Vagina (tissue), 2 donors: Measurements from ENCODE around the gene VTI1A. TPM values are rescaled to one million over a fixed set of nuclear protein-coding genes. Genes with fewer than 3 reads are reported as not detected.
A peak's percentile ranks its signal among the peaks of the same experiment; 100 is the strongest.

Experiments used
- DNase-seq, 2 donors: peaks; one replicate each; pipeline ENCODE4 v3.0.0-alpha.2; 2017; ENCODE audit errors: extremely low spot score in 2 of 2
- H3K27ac ChIP-seq: fragments of 200-600 bp; sonication (generic); one replicate; pipeline ENCODE4 v1.5.1; 2019
- H3K27me3 ChIP-seq: fragments of 200-600 bp; sonication (generic); one replicate; pipeline ENCODE4 v1.5.1; 2019
- H3K36me3 ChIP-seq, 2 donors: fragments of 200-600 bp; sonication (generic); one replicate each; pipeline ENCODE4 v1.5.1; 2017 to 2019
- H3K4me1 ChIP-seq: fragments of 200-600 bp; sonication (generic); one replicate; pipeline ENCODE4 v1.5.1; 2019
- H3K4me3 ChIP-seq, 2 donors: fragments of 200-600 bp; sonication (generic); 1 replicate in 1 of 2; 2 replicates in 1 of 2; pipeline ENCODE4 v1.5.1; 2016 to 2019
- H3K9me3 ChIP-seq: fragments of 200-600 bp; sonication (generic); one replicate; pipeline ENCODE4 v1.5.1; 2019
- POLR2A ChIP-seq, 2 donors: fragments of 450-650 bp; IDR thresholded peaks; one replicate each; pipeline ENCODE4 v1.6.1; 2017; ENCODE audit warnings: antibody characterized with exemption in 2 of 2, mild to moderate bottlenecking in 2 of 2, moderate library complexity in 2 of 2
- POLR2AphosphoS5 ChIP-seq, 2 donors: sonication (generic); formaldehyde crosslinking; IDR thresholded peaks; one replicate each; pipeline ENCODE4 v1.9.0; 2017; ENCODE audit warnings: antibody characterized with exemption in 2 of 2, mild to moderate bottlenecking in 2 of 2, low read depth in 1 of 2; ENCODE audit not compliant: insufficient read depth in 1 of 2
- intact Hi-C: fragments of 100-400 bp; cut with DNase I; formaldehyde crosslinking; loops from one replicate; pipeline ENCODE4 v1.15.1; 2023
- total RNA-seq: library from RNA; depleted of rRNA; stranded (reverse); fragments of >200 nt; gene quantifications from one replicate; pipeline ENCODE4 v1.2.3, GENCODE V29; 2016
- TF ChIP-seq, protein P1 (sequence below), 3 experiments: fragments of 450-650 bp in 2 of 3; fragments of 200-600 bp in 1 of 3; sonication (generic) in 1 of 3; IDR thresholded peaks; one replicate each; pipeline ENCODE4 v1.5.1; 2017 to 2019; ENCODE audit warnings: antibody characterized with exemption in 3 of 3, mild to moderate bottlenecking in 2 of 3, moderate library complexity in 2 of 3

VTI1A gene
- total RNA-seq, 1 donor from 2014 or later, result 49.1 TPM

DNA sequence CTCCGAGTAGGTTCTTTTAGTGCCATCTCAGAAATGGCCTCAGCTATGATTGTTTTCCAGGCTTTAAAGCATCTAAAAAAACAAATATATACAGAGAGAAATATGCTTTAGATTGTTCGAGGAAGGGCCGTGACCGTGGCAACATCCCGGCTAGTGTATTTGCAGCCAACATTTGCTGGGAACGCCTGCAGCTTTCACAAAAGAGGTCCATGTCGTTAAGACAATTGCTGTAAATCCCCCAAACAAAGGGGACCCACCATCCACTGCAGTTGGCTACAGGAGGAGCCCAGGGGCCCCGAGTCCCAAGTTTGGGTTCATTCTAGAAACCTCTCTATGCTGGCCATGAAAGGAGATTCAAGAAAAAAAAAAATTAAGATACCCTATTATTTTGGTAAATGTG, 350.2 kb downstream of the VTI1A start:
- H3K4me1 ChIP-seq, result peaks cover 20% of the 10 kb centered on the region
- no peaks in the 10 kb centered on the region for H3K36me3 ChIP-seq
- TF ChIP-seq POLR2AphosphoS5 (IDR thresholded peaks at IDR 0.05; ENCODE audit: insufficient read depth in 1 of 2, low read depth in 1 of 2) (no peak), POLR2A (IDR thresholded peaks at IDR 0.05) (no peak)
- TF ChIP-seq, protein P1, sequence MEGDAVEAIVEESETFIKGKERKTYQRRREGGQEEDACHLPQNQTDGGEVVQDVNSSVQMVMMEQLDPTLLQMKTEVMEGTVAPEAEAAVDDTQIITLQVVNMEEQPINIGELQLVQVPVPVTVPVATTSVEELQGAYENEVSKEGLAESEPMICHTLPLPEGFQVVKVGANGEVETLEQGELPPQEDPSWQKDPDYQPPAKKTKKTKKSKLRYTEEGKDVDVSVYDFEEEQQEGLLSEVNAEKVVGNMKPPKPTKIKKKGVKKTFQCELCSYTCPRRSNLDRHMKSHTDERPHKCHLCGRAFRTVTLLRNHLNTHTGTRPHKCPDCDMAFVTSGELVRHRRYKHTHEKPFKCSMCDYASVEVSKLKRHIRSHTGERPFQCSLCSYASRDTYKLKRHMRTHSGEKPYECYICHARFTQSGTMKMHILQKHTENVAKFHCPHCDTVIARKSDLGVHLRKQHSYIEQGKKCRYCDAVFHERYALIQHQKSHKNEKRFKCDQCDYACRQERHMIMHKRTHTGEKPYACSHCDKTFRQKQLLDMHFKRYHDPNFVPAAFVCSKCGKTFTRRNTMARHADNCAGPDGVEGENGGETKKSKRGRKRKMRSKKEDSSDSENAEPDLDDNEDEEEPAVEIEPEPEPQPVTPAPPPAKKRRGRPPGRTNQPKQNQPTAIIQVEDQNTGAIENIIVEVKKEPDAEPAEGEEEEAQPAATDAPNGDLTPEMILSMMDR (IDR thresholded peaks at IDR 0.05), result no peak
- H3K9me3 ChIP-seq, result no peaks in the 10 kb centered on the region
- intact Hi-C loops, result no loop called here
- H3K27me3 ChIP-seq, result no peaks in the 10 kb centered on the region
- DNase-seq, result peak in 1 of 2 donors; percentile 10
- no peak overlapping the region for H3K27ac ChIP-seq
- H3K4me3 ChIP-seq, result no peak overlapping the region

DNA sequence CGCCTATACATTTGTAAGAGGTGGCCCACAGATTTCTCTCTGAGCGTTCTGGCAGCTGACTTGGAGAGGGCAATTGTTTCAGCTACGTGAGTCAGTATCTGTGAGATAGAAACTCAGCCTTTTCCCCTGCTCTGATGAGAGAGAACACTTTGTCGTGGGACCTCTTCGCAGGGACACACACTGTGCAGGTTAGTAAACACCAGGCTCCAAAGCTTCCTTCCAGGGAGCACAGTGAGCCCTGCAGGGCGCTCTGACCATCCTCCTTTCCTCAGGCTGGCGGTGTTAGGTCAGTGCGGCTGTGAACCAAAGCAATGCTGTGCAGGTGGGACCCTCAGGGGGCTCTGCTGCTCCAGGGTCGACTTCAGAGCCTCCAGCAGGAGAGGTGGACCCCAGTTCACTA, 350.8 kb downstream of the VTI1A start:
- Histone ChIP-seq H3K4me1 (peaks cover 13% of the 10 kb centered on the region), H3K27ac (no peak overlapping the region), H3K4me3 (no peak overlapping the region), H3K36me3 (no peaks in the 10 kb centered on the region), H3K27me3 (no peaks in the 10 kb centered on the region), H3K9me3 (no peaks in the 10 kb centered on the region)
- peak in 1 of 2 donors; percentile 34 for DNase-seq
- TF ChIP-seq, protein P1 (IDR thresholded peaks at IDR 0.05), result no peak
- TF ChIP-seq POLR2A (IDR thresholded peaks at IDR 0.05), result no peak
- TF ChIP-seq POLR2AphosphoS5 (IDR thresholded peaks at IDR 0.05; ENCODE audit: insufficient read depth in 1 of 2, low read depth in 1 of 2), result no peak
- intact Hi-C loops, result no loop called here

DNA sequence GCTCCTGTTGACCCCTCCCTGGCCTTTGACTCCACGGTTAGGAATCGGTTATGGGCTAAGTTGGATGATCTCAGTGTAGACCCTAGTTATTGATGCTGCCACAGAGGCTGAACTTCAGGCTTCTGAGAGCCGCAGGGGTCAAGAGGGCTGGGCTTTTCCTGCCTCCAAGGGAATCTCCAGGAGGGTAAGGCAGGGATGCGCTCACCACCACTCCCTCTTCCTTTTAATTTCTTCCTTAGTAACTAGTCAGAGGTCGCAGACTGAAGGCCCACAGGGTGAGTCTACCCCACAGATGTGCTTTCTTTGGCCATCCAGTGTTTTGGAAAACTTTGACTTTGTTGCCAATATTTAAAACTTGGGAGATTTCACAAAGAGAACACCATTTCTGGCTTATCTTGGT, 352.0 kb downstream of the VTI1A start:
- Histone ChIP-seq H3K36me3 (no peaks in the 10 kb centered on the region), H3K27me3 (no peaks in the 10 kb centered on the region), H3K4me3 (no peak overlapping the region), H3K27ac (no peak overlapping the region), H3K9me3 (no peaks in the 10 kb centered on the region), H3K4me1 (peaks cover 9% of the 10 kb centered on the region)
- intact Hi-C loops, result no loop called here
- no peak for TF ChIP-seq POLR2A (IDR thresholded peaks at IDR 0.05)
- DNase-seq, result peak in 1 of 2 donors; percentile 40

DNA sequence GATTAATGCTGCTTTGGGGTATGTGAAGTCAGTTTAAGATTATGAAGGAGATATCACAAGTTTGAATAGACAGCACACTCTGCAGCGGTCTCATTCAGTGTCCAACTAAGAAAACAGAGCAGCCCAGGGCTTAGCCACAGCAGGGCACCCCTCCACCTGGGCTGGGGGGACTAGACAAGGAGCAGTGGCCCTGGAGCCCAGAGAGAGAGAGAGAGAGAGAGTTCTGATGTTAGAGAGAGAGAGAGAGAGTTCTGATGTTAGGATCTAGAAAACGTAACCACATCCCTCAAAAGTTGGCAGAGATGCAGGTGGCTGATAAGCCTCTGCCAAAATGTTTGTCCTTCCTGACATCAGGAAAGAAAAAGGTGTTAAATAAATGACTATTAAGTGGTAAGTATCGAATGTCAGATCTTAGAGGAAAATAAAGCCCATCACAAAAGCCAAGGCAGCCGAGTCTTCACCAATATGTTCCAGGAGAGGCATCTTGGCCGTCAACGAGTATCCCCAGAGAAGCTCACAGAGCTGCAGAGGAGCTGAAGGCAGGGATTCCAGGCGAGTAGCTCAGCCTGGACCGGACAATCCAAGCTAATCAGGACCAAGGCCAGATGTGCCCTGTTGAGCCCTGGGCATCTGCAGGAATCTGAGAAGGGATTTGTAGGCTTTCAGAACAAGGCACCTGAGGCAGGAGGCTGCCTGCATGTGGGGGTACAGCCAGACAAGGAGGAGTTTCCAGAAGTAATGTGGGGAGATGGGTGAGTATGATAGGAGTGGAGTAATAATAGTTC, 352.9 kb downstream of the VTI1A start:
- peak in 1 of 2 donors; percentile 71 for DNase-seq

DNA sequence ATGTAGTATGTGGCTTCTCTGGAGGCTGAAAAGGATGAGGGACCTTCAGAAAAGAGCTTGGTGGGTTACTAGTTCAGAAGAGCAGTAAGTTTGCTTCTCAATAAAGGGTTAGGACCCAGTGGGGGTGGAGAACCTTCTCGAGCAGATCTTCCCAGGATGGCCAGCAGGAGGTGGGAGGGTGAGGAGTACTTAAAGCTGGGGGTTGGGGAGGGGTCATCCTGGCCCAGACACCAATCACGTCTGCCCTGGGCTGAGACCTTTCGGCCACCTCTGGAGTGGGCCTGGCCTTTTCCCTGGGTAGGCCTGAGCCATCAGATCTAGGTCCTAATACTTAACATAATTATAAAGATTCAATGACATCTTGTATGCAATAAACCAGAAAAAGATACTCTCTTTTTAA, 354.0 kb downstream of the VTI1A start:
- peak in 1 of 2 donors; percentile 49 for DNase-seq
- intact Hi-C loops, result no loop called here

More for the DNA sequence above, 352.9 kb downstream of the VTI1A start:
- H3K27ac ChIP-seq, result no peak overlapping the region
- peaks cover 11% of the 10 kb centered on the region for H3K4me1 ChIP-seq
- no peak overlapping the region for H3K4me3 ChIP-seq
- H3K9me3 ChIP-seq, result no peaks in the 10 kb centered on the region
- H3K27me3 ChIP-seq, result no peaks in the 10 kb centered on the region
- H3K36me3 ChIP-seq, result no peaks in the 10 kb centered on the region
- TF ChIP-seq POLR2AphosphoS5 (IDR thresholded peaks at IDR 0.05; ENCODE audit: insufficient read depth in 1 of 2, low read depth in 1 of 2), result no peak
- TF ChIP-seq, protein P1 (IDR thresholded peaks at IDR 0.05), result no peak
- no peak for TF ChIP-seq POLR2A (IDR thresholded peaks at IDR 0.05)
- intact Hi-C loops, result no loop called here

More for the DNA sequence above, 354.0 kb downstream of the VTI1A start:
- no peak overlapping the region for H3K27ac ChIP-seq
- no peaks in the 10 kb centered on the region for H3K27me3 ChIP-seq
- H3K4me3 ChIP-seq, result no peak overlapping the region
- H3K36me3 ChIP-seq, result no peaks in the 10 kb centered on the region
- H3K9me3 ChIP-seq, result no peaks in the 10 kb centered on the region
- H3K4me1 ChIP-seq, result peaks cover 11% of the 10 kb centered on the region
- TF ChIP-seq POLR2A (IDR thresholded peaks at IDR 0.05), result no peak
- TF ChIP-seq, protein P1 (IDR thresholded peaks at IDR 0.05), result no peak
- no peak for TF ChIP-seq POLR2AphosphoS5 (IDR thresholded peaks at IDR 0.05; ENCODE audit: insufficient read depth in 1 of 2, low read depth in 1 of 2)
